ENCODE data around the gene CRACDL.

Gene CRACDL

DNA sequence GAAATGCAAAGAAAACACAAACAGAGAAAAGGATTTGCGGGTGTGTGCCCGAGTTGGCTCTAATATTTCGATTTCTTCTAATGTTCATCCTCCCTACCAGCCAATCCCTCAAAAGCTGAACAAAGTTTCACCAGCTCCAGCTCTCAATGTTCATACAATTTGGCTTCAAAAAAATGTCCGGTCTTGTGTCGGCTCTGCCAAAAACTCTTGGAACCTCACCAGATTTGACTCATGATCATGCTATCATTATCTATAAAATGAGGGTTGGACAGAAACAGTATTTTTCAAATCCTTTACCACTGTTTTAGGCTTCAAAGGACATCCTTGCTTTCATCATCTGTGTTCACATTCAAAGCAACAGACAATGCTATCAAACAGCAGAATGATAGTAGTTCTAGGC, 88.2 kb downstream of the CRACDL start:
- FAIRE-seq, result no peak

DNA sequence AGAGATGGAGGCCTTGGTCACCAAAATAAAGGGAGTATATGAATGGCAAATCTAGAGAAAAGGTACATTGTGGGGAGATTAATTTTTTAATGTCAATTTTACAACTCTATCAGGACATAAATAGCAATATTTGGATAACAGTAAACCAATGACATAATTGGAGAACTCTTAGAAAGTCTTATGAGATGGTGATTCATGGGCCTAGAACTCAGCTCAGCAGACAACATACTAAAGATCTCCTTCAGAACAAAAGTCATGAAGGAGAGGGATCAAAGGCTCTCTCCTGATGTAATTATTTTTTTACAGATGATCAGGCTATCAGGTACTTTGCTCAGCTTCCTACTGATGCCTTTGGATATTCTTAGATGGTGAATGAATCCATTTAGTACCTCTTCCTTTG, 90.0 kb downstream of the CRACDL start:
- FAIRE-seq, result peak; percentile 38

DNA sequence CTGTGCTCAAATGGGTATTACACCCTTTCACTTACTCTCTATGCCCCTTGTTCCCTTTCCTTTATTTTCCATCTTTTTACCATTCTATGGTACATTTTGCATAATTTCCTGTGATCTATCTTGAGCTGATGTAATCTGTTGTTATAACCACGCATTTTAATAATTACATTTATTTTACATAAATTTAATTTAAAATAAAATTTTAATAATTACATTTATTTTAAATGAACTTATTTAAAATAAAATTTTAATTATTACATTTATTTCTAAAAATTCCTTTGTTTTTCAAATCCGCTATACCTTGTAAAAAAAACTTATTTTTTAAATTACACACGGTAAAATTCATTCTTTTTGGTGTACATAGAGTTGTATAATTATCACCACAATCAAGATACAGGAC, 93.9 kb downstream of the CRACDL start:
- FAIRE-seq, result peak; percentile 96

DNA sequence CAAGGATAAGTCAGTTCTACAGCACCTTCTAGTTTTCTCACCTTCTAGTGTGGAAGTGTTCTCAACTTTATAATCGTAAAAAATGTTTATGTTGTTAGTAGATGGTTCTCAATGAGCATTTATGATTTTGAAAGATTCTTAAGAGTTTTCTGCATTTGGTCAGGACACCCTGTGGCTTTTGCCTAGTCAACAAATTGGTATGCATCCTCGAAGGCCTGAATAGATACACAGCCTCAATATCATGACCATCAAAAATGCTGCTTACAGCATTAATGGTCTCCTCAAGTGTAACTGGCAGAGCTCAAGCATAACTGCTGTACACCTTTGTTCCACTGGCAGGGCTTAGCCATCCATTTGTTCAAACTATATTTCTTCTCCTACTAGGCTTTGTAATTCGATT, 96.7 kb downstream of the CRACDL start:
- FAIRE-seq, result no peak

DNA sequence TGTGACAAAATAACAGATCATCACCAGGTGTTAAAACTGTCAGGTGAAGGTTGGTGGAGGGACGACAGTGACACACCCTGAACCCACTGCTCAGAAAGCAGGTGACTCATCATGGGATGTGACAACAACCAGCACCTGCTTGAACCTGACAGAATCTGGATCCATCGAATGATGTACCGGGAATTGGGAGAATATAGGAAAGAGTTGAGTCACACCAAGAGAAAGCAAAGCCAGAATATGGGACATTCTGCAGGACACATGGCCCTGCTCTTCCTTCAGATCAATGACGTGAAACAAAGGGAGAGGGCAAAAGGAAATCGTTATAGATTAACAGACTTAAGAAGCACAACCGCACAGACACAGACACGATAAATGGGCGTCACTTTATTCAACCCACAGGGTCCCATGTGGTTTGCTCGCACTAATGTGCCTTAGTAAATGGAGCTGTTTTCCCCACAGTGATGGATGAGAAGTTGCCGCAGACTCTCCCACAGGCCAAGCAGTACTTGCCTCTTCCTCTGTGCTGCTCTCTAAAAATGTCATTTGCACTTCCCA, 100.1 kb downstream of the CRACDL start:
- FAIRE-seq, result no peak

DNA sequence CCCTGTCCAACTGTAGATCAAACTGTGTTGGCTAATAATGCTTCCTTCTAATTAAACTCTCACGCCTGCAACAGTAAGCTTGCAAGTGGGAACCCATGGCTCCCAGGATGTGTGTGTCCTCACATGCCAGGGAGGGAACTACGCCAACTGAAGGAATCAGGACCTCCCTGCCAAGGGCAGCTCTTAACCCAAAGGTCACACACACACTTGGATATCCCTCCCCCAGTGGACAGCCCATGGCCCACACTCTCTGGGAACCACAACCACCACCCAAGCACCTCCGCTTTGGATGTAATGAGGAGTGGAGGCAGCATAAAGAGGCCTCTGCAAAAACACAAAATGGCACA, 102.1 kb downstream of the CRACDL start:
- no peak for FAIRE-seq

DNA sequence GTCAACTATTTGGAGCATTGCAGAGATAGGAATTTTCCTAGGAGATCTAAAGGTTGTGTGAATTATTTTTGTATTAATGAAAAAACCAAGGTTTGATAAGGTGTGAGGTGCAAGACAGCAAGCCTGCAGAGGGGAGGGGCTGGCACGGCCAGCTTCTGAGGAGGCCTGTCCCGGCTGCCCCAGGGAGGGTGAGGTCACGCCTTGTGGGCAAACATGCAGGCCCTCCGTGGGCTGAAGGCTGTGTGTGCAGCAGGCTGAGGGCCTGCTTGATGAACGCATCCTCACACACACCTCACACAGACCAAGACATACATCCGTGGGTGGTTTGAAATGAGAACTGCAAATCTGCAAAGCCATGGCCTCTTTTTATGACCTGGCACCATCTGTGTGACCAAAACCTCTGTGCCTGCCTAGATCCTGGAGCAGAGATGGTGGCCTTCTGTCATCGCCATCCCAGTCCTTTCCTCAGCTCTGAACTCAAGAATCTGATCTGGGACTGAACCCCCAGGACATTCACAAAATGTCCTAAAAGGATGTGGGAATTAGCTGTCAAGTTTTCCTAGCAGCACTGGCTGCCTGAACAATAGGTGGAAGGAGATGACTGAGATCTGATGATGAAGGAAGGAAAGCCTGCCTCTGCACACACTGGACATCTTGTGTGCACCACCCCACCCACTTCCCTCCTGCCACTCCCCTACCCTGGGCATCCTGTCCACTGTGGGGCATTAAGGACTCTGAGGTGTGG, 102.7 kb downstream of the CRACDL start:
- no peak for FAIRE-seq

DNA sequence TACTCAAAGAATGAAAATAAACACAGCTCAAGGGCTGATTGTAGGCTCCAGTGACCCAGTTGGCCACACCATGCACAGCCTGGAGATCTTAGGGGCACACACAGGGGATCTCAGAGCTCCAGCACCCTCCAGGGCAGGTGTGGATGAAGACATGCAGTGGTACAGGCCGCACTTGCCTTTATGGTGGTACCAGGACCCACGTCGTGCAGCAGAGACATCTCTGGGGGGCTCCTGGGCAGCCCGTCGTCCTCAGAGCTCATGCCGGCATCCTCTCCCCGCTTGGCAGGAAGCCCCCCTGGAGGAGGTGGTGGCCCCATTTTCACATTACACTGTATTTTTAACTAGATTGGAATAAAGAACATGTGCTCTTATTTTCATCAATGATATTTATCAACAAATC, 103.9 kb downstream of the CRACDL start:
- FAIRE-seq, result no peak

DNA sequence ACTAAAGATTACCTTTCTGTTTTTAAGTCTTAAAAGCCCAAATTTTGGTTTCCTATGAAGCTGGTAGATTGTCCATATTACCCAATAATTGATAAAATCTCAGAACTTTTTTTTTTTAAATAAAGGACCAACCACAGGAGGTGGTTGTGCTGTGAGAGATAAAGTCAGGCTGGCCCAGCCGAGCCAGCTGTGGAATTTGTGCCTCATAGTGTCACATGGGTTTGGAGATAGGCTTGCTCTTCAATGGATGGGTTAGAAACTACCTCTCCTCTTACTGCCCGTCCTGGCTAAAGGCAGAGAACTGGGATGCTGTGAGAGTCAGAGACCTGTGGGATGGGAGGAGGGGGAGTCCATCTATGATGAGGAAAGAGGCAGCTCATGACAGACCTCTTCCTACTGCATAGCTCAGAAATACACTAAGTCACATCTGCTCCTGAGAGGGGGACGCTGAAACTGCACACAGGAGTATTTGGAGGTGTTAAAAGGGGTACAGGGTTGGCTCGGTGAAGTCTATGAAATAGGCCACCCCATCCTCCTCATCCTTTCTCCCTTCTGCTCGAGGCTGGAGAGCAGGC, 105.4 kb downstream of the CRACDL start:
- no peak for FAIRE-seq

DNA sequence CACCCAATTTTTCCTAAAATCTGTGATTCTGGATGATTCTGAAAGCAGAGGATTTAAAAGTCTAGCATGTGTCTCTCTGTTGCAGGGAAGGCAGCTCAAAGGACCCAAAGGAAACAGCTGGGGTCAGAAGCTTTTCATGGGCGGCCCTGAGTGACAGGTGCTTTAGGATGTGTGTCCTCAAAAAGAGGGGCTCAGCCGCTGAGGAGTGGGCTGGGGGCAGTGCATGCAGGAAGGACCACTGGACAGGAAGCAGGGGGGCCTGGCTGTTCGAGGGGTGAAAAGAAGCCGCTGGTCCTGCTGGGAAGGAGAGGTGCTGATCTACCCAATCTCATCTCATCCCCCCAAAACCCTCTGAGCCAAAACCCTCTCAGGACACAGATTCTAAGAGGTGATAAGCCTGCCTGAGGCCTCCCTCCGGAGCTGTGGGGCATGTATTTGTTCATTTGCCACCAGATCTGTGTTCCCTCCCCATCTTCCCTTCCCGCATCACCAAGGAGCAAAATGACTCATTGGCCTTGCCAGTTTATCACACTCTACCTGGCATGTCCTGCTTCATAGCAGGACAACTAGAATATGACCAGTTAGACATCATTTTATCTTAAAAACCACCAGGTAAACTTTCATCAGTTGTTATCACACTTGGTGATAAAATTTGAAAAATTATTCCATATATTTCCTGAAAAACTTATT, 106.3 kb downstream of the CRACDL start:
- no peak for FAIRE-seq

DNA sequence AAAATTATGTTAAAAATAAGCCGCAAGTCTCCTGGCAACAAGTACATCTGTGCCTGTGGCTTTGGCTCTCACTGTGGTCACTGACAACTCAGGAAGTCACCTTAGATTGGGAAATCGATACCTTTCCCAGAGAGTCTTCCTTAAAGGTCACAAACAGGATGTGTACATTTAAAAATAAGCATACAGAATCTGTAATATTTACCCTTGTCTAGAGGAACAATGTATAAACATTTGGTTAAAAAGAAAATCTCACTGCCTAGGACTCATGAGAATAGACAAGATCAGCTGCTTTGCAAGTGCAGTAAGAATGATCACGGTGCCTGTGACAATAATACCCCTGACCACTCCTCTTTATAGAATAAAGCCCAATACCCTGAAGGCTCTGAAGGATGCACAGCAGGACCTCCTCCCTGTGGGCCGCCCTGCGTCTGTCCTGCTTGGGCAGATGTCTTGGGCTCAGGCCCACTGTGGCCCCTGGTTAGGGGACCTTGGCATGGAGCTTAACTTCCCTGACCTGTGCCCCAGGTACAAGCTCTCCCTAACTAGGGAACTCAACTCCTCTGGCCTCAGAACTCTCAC, 107.1 kb downstream of the CRACDL start:
- no peak for FAIRE-seq

DNA sequence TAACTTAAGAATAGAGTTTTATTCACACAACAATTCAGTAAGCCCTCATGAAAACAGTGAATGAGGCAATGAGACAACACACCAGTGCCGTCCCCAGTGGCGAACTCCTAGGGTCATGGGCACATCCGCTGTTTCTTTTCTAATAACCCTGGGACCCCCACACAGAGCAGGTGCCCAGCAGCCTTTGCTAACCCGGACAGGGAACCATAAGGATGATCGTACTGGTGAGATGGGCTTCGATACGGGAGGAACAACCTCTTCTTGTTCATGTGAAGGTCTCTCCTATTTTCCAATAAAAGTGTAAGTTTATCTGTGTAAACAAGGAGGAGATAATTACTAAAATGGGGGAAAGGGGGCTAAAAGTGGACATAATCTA, 107.7 kb downstream of the CRACDL start:
- no peak for FAIRE-seq

DNA sequence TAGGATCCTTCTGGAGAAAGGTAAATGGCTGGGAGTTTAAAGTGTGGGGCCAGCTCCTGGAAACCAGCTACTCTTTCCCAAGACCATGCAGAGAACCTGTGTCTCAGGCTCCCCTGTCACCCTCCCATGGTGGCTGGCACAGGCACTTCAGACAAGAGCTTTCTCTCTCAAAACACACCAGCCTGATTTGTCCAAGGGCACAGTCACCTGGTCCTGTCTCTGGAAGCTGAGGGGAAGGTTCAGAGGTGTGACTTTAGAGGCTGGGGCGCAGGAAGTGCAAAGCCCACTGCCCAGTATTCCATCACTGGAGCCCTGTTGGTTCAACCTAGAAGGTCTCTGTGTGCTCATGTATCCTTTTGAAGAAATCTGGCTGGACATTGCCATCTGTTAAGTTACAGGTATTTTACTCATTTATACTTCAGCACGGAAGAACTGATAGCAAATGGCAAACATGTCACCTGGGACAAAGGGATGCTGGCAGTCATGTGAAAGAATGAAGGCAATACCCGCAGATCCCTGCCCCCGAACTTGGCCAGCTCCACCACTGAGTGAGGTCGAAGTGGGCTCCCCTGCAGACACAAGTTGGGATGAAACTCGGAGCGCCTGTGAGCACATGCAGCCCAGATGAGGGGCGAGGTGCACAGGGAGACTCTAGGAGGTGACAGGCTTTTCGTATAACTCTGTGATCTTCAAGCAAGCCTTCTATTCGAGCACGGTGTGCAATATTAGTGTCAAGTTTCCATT, 108.2 kb downstream of the CRACDL start:
- no peak for FAIRE-seq

DNA sequence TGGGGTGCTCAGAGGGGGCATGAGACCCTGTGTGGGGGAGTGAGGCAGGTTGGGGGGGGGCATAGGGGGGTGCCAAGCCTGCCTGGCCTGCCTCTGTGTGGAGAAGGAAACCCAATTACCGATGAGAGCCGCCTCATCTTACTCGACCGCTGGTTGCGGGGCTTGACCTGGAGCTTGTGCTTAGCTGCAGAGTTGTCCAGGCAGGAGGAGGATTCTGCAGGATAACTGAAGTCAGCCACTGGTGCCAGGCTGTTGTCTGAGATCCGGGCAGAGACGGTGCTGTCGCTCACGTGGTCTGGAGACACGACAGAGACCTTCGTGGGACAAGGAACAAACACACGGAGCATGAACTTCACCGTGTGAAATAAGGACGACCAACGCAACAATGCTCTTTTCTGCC, 109.2 kb downstream of the CRACDL start:
- no peak for FAIRE-seq

DNA sequence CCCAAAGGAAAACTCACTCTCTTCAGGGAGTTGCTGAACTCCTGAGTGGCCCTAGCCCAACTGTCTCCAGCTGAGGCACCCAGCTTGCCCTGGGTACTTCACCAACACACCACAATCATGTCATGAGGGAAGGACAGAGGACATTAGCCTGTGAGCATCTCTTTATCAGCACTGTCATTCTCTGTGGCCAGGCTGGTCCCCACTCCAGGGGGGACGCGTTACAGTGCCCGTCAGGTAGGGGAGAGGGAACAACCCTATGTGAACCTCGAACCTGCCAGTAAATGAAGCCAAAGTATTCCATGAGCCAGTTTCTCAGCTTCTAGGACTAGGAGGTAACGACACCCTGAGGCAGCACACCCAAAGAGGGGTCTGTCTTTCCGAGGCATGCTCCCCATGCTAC, 110.2 kb downstream of the CRACDL start:
- FAIRE-seq, result no peak

DNA sequence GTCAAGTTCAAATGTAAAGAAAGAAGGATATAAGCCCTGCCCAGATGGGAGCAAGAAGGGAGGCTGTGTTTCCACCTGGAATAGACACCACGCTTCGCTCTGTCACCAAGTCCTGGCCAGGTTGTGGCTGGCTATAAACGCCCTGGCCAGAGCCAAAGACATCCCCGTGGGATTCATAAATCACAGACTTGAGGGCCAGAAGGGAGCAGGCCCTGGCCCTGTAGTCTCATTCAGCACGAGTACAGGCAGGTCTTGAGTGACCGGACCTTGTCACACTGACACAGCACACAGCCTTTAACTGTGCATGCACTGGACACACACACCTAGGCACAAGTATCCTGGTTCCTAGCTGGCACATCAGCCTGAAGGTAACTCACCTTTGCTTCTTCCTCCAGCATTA, 110.6 kb downstream of the CRACDL start:
- no peak for FAIRE-seq

DNA sequence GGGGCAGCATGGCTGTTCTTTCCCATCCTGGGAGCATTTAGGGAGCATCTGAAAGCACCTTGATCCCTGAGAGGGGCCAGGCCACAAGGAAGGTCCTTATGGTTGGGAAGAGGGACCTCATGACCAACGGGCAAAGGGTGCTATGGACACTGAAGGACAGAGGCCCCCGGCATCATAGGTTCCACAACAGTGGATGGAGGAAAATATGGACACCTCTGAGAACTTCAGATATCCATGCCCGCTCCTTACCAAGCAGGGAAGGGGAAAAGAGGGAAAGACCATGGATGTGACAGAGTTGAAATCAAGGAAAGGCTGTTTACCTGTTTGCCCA, 111.0 kb downstream of the CRACDL start:
- no peak for FAIRE-seq

DNA sequence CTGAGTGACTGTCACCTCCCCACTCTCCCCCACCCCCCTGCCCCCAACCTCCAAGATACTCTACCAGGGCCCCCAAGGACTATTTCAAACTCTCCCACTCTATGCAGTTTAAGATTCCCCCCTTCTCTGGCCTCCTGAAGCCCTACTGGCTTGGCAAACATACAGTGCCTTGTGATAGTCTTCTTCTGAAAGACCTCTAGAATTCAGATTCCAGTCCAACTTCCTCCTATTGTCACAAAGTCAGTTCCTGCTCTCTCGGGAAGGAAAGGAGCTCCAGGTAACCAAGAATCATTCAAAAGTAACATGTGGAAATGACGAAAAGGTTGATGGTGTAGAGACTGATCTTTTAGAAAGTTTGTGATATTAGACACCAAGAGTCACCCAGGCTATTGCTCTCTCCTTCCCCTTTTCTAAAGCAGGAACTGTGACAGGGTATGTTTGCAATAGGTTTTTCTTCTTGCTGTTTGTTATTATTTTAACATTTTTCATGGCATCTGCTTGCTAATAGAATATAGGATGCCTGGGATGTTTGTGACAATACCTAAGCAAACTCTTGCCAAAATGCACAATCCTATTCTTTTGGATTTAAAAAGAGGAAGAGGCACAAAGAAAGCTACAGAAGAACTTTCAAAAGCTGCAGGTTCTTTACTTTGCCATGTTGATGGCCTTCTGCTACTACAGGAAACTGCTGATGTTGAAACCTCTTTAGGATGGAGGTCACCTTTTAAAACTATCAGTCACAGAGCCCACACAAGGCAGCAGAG, 111.6 kb downstream of the CRACDL start:
- FAIRE-seq, result no peak

DNA sequence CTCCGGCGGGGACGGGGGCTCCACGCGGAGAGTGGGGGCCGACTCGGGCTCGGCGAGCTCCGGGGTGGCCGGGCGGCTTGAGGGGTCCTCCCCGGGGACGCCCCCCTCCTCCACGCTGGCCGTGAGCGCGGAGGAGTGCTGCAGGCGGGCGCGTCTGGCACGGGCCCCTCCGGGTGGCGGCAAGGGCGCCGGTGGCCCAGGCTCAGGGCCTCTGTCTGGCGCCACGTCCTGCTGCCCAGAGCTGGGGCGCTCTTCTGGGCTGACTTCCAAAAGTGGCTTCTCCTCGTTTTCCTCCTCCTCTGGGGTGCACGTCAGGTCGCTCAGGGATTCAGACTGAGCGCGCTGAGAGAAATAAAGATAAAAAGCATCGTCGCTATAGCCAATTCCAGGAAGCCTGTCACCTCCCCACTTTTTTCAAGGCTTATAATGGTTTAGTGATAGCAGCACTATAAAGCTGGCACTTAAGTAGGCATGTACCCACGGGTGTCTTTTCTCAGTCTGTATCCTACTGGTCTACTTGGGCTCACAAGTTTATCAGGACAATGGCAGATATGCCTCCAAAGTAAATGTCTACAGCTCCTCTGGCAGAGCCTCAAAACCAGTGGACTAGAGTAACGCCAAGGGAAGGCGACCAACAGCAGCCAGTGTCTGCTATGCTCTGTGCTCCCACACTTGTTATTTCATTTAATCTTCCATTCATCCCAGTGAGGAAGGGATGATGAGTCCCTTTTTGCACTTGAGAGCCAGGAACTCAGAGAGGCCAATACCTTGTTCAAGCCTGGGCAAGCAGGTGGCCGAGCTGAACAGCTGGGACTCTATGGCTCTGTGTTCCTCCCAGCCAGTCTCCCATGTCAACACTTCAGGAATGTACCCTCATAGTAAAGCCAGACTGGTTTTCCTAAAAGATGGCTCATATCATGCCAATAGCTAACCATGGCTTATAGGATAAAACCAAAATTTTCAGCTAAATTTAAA, 112.5 kb downstream of the CRACDL start:
- FAIRE-seq, result no peak

DNA sequence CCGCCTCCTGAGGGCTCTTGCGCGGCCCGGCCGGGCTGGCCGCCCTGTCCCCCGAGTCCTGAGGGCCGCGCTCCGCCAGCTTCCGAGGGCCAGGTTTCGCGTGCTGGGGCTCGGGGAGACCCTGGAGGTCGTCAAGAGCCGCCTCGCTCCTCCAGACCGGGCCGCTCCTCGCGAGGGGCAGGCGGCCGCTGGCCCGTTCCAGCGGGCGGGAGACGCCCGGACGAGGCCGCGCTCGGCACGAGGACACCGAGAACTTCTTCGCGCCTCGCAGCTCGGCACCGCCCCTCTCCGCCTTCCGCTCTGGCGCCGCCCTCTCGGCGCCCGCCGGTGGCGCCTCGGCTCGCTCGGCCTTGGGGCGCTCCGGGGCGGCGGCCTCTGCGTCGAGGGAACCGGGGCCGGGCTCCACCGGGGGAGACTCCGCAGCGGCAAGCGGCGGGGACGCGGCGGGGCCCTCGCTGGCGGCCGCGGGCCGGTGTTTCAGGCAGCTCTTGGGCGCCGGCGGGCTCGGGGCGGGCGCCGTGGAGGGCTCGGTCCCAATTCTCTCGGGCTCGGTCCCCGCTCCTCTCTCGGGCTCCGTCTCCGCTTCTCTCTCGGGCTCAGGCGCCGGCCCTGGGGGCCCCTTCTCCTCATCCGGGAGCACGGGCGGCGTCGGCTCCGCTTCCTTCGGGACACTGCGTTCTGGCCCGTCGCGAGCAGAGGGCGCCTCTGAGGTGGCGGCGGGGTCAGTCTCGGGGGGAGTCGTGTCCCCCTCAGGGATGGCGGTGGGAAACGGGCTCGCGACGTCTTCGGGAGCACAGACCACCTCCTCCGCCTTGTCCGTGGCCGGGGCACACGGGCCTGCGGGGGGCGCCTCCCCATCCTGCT, 113.5 kb downstream of the CRACDL start:
- no peak for FAIRE-seq

Measured in islet of Langerhans (tissue), 1 donor.